GM12864 (cell line): ENCODE results near the gene UBE2U.

ENCODE experiments used
- DNase-seq: peaks from one replicate; pipeline ENCODE4 v3.0.0-alpha.2; 2011; ENCODE audit warnings: low read depth
- H3K4me3 ChIP-seq: 2 replicates; pipeline ENCODE4 v1.5.1; 2011; ENCODE audit warnings: mild to moderate bottlenecking, low read depth, low read length, control low read depth
- CTCF ChIP-seq: IDR thresholded peaks from 2 replicates; pipeline ENCODE4 v1.5.1; 2011; ENCODE audit warnings: low read depth, mild to moderate bottlenecking, moderate library complexity, low read length, control low read depth, inconsistent platforms; ENCODE audit errors: missing control alignments

Gene UBE2U

DNA sequence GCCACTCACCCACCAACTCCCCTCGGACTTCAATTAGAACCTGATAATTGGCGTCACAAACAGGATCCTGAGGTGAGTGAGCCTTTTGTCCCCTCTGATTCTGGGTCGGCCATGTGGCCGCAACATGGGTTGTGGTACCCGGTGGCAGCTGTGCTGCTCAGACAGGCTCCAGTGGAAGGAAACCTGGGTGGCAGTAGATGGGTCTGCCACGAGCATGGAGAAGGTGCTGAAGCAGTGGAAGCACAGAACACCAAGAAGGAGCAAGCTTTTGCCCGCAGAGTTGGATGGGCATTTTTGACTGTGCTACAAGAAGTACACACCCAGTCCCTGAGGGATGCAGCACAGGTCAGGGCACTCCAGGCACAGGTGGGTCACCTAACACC is 16.5 kb upstream of the UBE2U start:
- no peak overlapping the region for H3K4me3 ChIP-seq
- no peak for TF ChIP-seq CTCF
- DNase-seq, result no peak

- no peak overlapping the region for H3K4me3 ChIP-seq
- DNase-seq, result no peak
- TF ChIP-seq CTCF, result no peak
Observed at GRCh38 chr1:64187646-64188045, 15.8 kb upstream of the UBE2U start.

- DNase-seq, result no peak
- no peak for TF ChIP-seq CTCF
Observed at GRCh38 chr1:64192290-64192689, 11.1 kb upstream of the UBE2U start.

DNA sequence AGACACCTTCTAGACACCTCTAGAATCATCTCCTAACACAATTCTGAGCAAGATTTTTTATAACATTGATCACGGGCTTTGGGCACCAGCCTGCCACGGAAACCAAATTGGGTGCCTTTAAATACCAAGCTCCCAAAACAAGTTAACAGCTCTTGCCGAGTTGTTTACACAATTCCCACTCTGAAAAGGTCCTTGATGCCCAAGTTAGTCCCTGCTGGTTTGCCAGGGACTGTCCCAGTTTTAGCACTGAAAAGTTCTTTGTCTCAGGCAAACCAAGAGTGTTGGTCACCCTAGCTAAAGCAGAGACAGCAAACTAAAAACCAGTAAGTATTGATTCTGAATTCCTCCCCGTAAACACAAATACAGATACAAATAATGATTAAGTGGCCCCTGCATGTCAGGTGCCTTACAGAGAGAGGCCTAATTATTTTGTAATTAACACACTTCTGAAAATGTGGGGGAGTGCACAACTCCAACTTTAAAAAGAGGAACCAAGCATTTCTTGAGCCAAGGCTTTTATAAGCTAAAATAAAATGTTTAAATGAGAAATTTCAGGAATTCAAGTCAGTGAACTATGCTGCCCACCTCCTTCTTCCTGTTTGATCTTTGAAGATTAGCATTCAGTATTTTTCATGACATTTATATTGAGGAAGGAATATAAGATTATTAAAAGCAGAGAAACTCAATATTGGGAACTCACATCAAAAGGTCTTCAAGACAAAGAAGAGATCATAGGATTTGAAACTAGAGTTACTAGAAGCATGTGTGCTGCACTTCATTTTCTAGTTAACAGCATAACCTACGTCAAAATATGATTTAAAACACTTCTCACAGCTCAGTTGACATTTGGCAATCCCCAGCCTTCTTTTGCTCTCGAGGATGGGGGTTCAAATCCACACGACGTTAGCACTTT is 9.0 kb upstream of the UBE2U start:
- DNase-seq, result no peak
- no peak overlapping the region for H3K4me3 ChIP-seq
- no peak for TF ChIP-seq CTCF

More at GRCh38 chr1:64192290-64192689, 11.1 kb upstream of the UBE2U start:
- no peak overlapping the region for H3K4me3 ChIP-seq

DNA sequence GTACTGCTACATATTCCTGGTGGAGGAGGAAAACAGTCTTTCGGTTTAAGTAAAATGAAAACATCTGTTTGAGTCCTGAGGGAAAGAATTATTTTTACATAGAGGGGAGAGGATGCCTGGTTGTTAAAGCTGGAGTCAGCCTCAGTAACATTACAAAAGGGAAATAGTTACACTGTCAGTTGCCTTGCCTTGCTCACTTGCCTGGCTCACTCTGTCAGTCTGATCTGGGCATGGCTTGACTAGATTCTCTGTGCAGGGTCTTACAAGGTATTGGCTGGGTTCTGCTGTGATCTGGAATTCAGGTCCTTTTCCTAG is 8.4 kb upstream of the UBE2U start:
- DNase-seq, result no peak
- no peak for TF ChIP-seq CTCF
- no peak overlapping the region for H3K4me3 ChIP-seq

GRCh38 chr1:64196074-64196870 is 7.2 kb upstream of the UBE2U start:
- no peak for TF ChIP-seq CTCF
- H3K4me3 ChIP-seq, result no peak overlapping the region

More at GRCh38 chr1:64196074-64196870, 7.2 kb upstream of the UBE2U start:
- DNase-seq, result no peak
